CD4-positive, CD25-positive, alpha-beta regulatory T cell (primary cell): ENCODE measurements around the gene RPTN. TPM values are rescaled to one million over a fixed set of nuclear protein-coding genes. Genes with fewer than 3 reads are reported as not detected.

Experiments used
- ATAC-seq, 2 donors: fragments of 150-1000 bp; cut with Tn5 transposase; one replicate each; pipeline ENCODE4 v1.10.0; 2021; ENCODE audit warnings: low read depth in 2 of 2, moderate number of reproducible peaks in 2 of 2, moderate library complexity in 1 of 2
- DNase-seq, 3 donors: peaks; one replicate each; pipeline versions ENCODE4 v3.0.0 to v3.0.0-alpha.2; 2012 to 2022; ENCODE audit warnings: mixed read lengths in 1 of 3
- H3K27ac ChIP-seq: one replicate; pipeline ENCODE4 v1.7.0; 2013; ENCODE audit warnings: mild to moderate bottlenecking, low read length; ENCODE audit not compliant: insufficient read depth, poor library complexity, severe bottlenecking
- H3K27me3 ChIP-seq: one replicate; pipeline ENCODE4 v1.7.0; 2013; ENCODE audit warnings: low read length; ENCODE audit not compliant: control insufficient read depth, insufficient read depth
- H3K36me3 ChIP-seq: one replicate; pipeline ENCODE4 v1.7.0; 2013; ENCODE audit warnings: mild to moderate bottlenecking, low read length, moderate library complexity; ENCODE audit not compliant: control insufficient read depth, insufficient read depth
- H3K4me1 ChIP-seq: 2 replicates; pipeline ENCODE4 v1.7.0; 2013; ENCODE audit warnings: mild to moderate bottlenecking, low read length; ENCODE audit not compliant: insufficient read depth, control insufficient read depth, poor library complexity, severe bottlenecking
- H3K4me3 ChIP-seq: one replicate; pipeline ENCODE4 v1.7.0; 2013; ENCODE audit warnings: low read depth, mild to moderate bottlenecking, low read length, moderate library complexity
- H3K9me3 ChIP-seq, 2 experiments: 1 replicate in 1 of 2; 2 replicates in 1 of 2; pipeline ENCODE4 v1.7.0; 2013; ENCODE audit warnings: low read length in 2 of 2, mild to moderate bottlenecking in 1 of 2, moderate library complexity in 1 of 2; ENCODE audit not compliant: control insufficient read depth in 2 of 2
- H3K27ac Mint-ChIP-seq, 3 donors: one replicate each; pipeline ENCODE4 v1.8.0; 2020 to 2022; ENCODE audit warnings: mild to moderate bottlenecking in 3 of 3, mixed read lengths in 3 of 3, moderate library complexity in 2 of 3
- H3K27me3 Mint-ChIP-seq: one replicate; pipeline ENCODE4 v1.8.0; 2022; ENCODE audit warnings: mild to moderate bottlenecking, mixed read lengths
- H3K36me3 Mint-ChIP-seq: one replicate; pipeline ENCODE4 v1.8.0; 2020; ENCODE audit warnings: mixed read lengths
- H3K4me1 Mint-ChIP-seq, 4 donors: one replicate each; pipeline ENCODE4 v1.8.0; 2020 to 2022; ENCODE audit warnings: mixed read lengths in 4 of 4, mild to moderate bottlenecking in 1 of 4
- H3K4me3 Mint-ChIP-seq, 4 donors: one replicate each; pipeline ENCODE4 v1.8.0; 2020 to 2022; ENCODE audit warnings: mild to moderate bottlenecking in 4 of 4, mixed read lengths in 4 of 4, moderate library complexity in 3 of 4
- H3K9me3 Mint-ChIP-seq, 7 donors: one replicate each; pipeline ENCODE4 v1.8.0; 2020 to 2022; ENCODE audit warnings: mixed read lengths in 7 of 7, mild to moderate bottlenecking in 3 of 7, moderate library complexity in 2 of 7
- polyA plus RNA-seq, 4 donors: library from polyadenylated mRNA; unstranded; fragments of 300-500 nt; fragmentation: Illumina TruSeq; gene quantifications; one replicate each; pipeline ENCODE4 v1.2.3, GENCODE V29; 2021
- total RNA-seq: library from RNA; stranded (reverse); gene quantifications from one replicate; pipeline ENCODE4 v1.2.3, GENCODE V29; 2022

Gene RPTN
- total RNA-seq: not detected
- not detected for polyA plus RNA-seq

- Mint-ChIP-seq H3K9me3 (peaks cover 0 to 1% (median 0%) of the 10 kb centered on the region in 7 donors), H3K27ac (peak within 1 kb of the TSS in 1 of 3 donors; percentile 24), H3K36me3 (no peaks in the 10 kb centered on the region), H3K4me3 (no peak within 1 kb of the TSS), H3K27me3 (no peaks in the 10 kb centered on the region), H3K4me1 (peaks cover 5 to 11% (median 8%) of the 10 kb centered on the region in 4 donors)
- Histone ChIP-seq H3K4me1 (peaks cover 8% of the 10 kb centered on the region), H3K4me3 (no peak within 1 kb of the TSS), H3K36me3 (no peaks in the 10 kb centered on the region), H3K9me3 (no peaks in the 10 kb centered on the region), H3K27ac (no peak within 1 kb of the TSS), H3K27me3 (no peaks in the 10 kb centered on the region)
- DNase-seq (no peak), ATAC-seq (no peak)
Measured at GRCh38 chr1:152159144-152159543, at the start of gene RPTN. RPTN (minus strand) TSS chr1:152159228; CDS start chr1:152157889, 1,339 bp downstream.

DNA sequence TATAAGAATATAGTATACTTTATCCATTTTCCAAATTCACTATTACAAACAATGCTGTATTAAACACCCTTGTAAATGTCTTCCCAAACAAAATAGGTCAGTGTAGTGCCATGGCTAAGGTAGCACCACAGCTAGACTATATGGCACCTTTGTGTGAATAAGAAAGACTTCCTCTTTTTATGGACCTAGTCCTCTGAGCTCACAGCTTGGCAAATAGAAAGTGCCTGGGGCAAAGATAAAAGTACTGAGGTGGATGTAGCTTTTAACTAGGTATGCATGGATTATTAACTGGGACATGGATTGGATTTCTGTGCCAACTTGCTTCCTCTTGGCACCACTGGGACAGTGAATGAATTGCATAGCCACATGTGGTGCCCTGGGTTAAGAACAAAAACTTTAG, 40.0 kb upstream of the RPTN start:
- no peaks in the 10 kb centered on the region for H3K4me1 ChIP-seq
- Mint-ChIP-seq H3K4me1 (no peaks in the 10 kb centered on the region), H3K36me3 (no peaks in the 10 kb centered on the region), H3K4me3 (no peak overlapping the region), H3K27me3 (peaks cover 15% of the 10 kb centered on the region), H3K9me3 (no peaks in the 10 kb centered on the region), H3K27ac (no peak overlapping the region)
- ATAC-seq (no peak), DNase-seq (no peak)
- no peak overlapping the region for H3K4me3 ChIP-seq
- peaks cover 14% of the 10 kb centered on the region for H3K27me3 ChIP-seq
- no peaks in the 10 kb centered on the region for H3K36me3 ChIP-seq
- no peak overlapping the region for H3K27ac ChIP-seq
- H3K9me3 ChIP-seq: no peaks in the 10 kb centered on the region

- H3K36me3 Mint-ChIP-seq: no peaks in the 10 kb centered on the region
- no peaks in the 10 kb centered on the region for H3K36me3 ChIP-seq
- no peaks in the 10 kb centered on the region for H3K4me1 Mint-ChIP-seq
Measured at GRCh38 chr1:152197361-152197941, 38.4 kb upstream of the RPTN start.

GRCh38 chr1:152191711-152192110, 32.7 kb upstream of the RPTN start:
- Histone ChIP-seq H3K27me3 (peaks cover 10% of the 10 kb centered on the region), H3K4me1 (peaks cover 9% of the 10 kb centered on the region), H3K9me3 (no peaks in the 10 kb centered on the region), H3K27ac (no peak overlapping the region), H3K4me3 (no peak overlapping the region), H3K36me3 (no peaks in the 10 kb centered on the region)
- ATAC-seq: no peak
- no peak overlapping the region for H3K27ac Mint-ChIP-seq
- no peaks in the 10 kb centered on the region for H3K9me3 Mint-ChIP-seq
- peaks cover 4 to 10% (median 6%) of the 10 kb centered on the region in 4 donors for H3K4me1 Mint-ChIP-seq
- H3K4me3 Mint-ChIP-seq: no peak overlapping the region
- no peak for DNase-seq
- H3K27me3 Mint-ChIP-seq: peaks cover 47% of the 10 kb centered on the region
- no peaks in the 10 kb centered on the region for H3K36me3 Mint-ChIP-seq

More at GRCh38 chr1:152197361-152197941, 38.4 kb upstream of the RPTN start:
- no peak overlapping the region for H3K27ac ChIP-seq
- Mint-ChIP-seq H3K9me3 (no peaks in the 10 kb centered on the region), H3K27me3 (peaks cover 27% of the 10 kb centered on the region), H3K27ac (no peak overlapping the region), H3K4me3 (no peak overlapping the region)
- no peaks in the 10 kb centered on the region for H3K4me1 ChIP-seq
- H3K9me3 ChIP-seq: no peaks in the 10 kb centered on the region
- H3K27me3 ChIP-seq: peaks cover 10% of the 10 kb centered on the region
- H3K4me3 ChIP-seq: no peak overlapping the region
- no peak for DNase-seq
- ATAC-seq: no peak

DNA sequence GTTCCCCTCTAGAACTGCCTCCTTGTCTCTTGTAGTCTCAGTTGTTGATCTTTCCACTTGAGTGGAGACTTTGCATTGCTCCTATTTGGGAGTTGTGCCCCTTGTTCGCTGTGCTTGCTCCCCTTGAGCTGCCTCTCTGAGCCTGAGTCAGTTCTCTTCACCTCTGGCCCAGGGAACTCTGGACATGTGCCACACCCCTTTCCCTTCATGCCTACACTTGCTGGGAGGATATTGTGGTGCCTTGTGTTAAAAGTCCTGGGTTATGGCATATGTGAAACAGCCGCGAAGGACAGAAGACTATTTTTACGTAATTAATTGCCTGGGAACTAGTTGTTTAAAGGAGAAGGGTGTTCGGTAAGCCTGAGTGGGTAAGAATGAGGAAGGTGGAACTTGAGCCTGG, 32.2 kb upstream of the RPTN start:
- H3K36me3 ChIP-seq: no peaks in the 10 kb centered on the region
- Mint-ChIP-seq H3K36me3 (no peaks in the 10 kb centered on the region), H3K27ac (no peak overlapping the region), H3K4me3 (no peak overlapping the region), H3K9me3 (no peaks in the 10 kb centered on the region), H3K27me3 (peaks cover 47% of the 10 kb centered on the region), H3K4me1 (peaks cover 4 to 10% (median 6%) of the 10 kb centered on the region in 4 donors)
- H3K4me3 ChIP-seq: no peak overlapping the region
- peaks cover 10% of the 10 kb centered on the region for H3K27me3 ChIP-seq
- no peak overlapping the region for H3K27ac ChIP-seq
- no peaks in the 10 kb centered on the region for H3K9me3 ChIP-seq
- no peak for DNase-seq
- no peak for ATAC-seq
- peaks cover 9% of the 10 kb centered on the region for H3K4me1 ChIP-seq

- Histone ChIP-seq H3K27ac (no peak overlapping the region), H3K4me3 (no peak overlapping the region), H3K4me1 (peaks cover 9% of the 10 kb centered on the region), H3K36me3 (no peaks in the 10 kb centered on the region), H3K9me3 (no peaks in the 10 kb centered on the region), H3K27me3 (peaks cover 13% of the 10 kb centered on the region)
- Mint-ChIP-seq H3K4me3 (no peak overlapping the region), H3K27ac (no peak overlapping the region), H3K36me3 (no peaks in the 10 kb centered on the region), H3K9me3 (no peaks in the 10 kb centered on the region), H3K27me3 (peaks cover 48% of the 10 kb centered on the region), H3K4me1 (peaks cover 4 to 10% (median 6%) of the 10 kb centered on the region in 4 donors)
- ATAC-seq (no peak), DNase-seq (no peak)
Measured at GRCh38 chr1:152190589-152190988, 31.6 kb upstream of the RPTN start.

- Mint-ChIP-seq H3K36me3 (no peaks in the 10 kb centered on the region), H3K27me3 (peaks cover 52% of the 10 kb centered on the region), H3K4me3 (peak overlapping the region; percentile 75 to 88 (median 82)), H3K4me1 (peaks cover 6 to 12% (median 7%) of the 10 kb centered on the region in 4 donors), H3K27ac (peak overlapping the region in 1 of 3 donors; percentile 4), H3K9me3 (no peaks in the 10 kb centered on the region)
- Histone ChIP-seq H3K4me1 (peaks cover 9% of the 10 kb centered on the region), H3K27ac (no peak overlapping the region), H3K9me3 (no peaks in the 10 kb centered on the region), H3K4me3 (peak overlapping the region; percentile 55), H3K27me3 (peaks cover 13% of the 10 kb centered on the region), H3K36me3 (no peaks in the 10 kb centered on the region)
- ATAC-seq: peak; percentile 54 to 64
- peak; percentile 23 to 78 (median 63) for DNase-seq
Measured at GRCh38 chr1:152189657-152190442, 30.8 kb upstream of the RPTN start.
